ENCODE measurements around the gene BCAS4. TPM values are rescaled to one million over a fixed set of nuclear protein-coding genes. Genes with fewer than 3 reads are reported as not detected.
A peak's percentile ranks its signal among the peaks of the same experiment; 100 is the strongest.

Gene BCAS4
- total RNA-seq, 1 experiment from 2014 or later: 13.5 TPM

- no peaks in the 10 kb centered on the region for H3K36me3 Mint-ChIP-seq (ENCODE audit: insufficient read depth, unreplicated experiment)
- no TSS peak for BruUV-seq (replicated peaks)
- CTCF ChIA-PET: no interaction called here
- no peak overlapping the region for H3K27ac Mint-ChIP-seq (ENCODE audit: unreplicated experiment)
- H3K4me1 Mint-ChIP-seq (ENCODE audit: low read depth, unreplicated experiment): peaks cover 20% of the 10 kb centered on the region
- no peaks in the 10 kb centered on the region for H3K9me3 Mint-ChIP-seq (ENCODE audit: low read depth, unreplicated experiment)
- no peak for TF ChIP-seq CTCF (IDR thresholded peaks at IDR 0.05; ENCODE audit: unreplicated experiment)
- H3K4me3 Mint-ChIP-seq (ENCODE audit: low read depth, unreplicated experiment): no peak overlapping the region
- intact Hi-C loops (cut with micrococcal nuclease; ENCODE audit: unreplicated experiment): no loop called here
- H3K27me3 Mint-ChIP-seq (ENCODE audit: unreplicated experiment): no peaks in the 10 kb centered on the region
- no peak for DNase-seq
Measured at GRCh38 chr20:50843331-50844276, 48.7 kb downstream of the BCAS4 start.

GRCh38 chr20:50844430-50845100, 49.7 kb downstream of the BCAS4 start:
- no peaks in the 10 kb centered on the region for H3K9me3 Mint-ChIP-seq (ENCODE audit: low read depth, unreplicated experiment)
- no peaks in the 10 kb centered on the region for H3K27me3 Mint-ChIP-seq (ENCODE audit: unreplicated experiment)
- intact Hi-C loops (cut with micrococcal nuclease; ENCODE audit: unreplicated experiment): no loop called here
- TF ChIP-seq CTCF (IDR thresholded peaks at IDR 0.05; ENCODE audit: unreplicated experiment): no peak
- H3K36me3 Mint-ChIP-seq (ENCODE audit: insufficient read depth, unreplicated experiment): no peaks in the 10 kb centered on the region
- H3K4me3 Mint-ChIP-seq (ENCODE audit: low read depth, unreplicated experiment): no peak overlapping the region
- CTCF ChIA-PET: interaction anchor here (0.6 kb wide), 1 partner anchor 28 kb away, joined by 3 read pairs; no protein-coding TSS in a partner anchor
- peak; percentile 91 for DNase-seq
- peak overlapping the region; percentile 32 for H3K27ac Mint-ChIP-seq (ENCODE audit: unreplicated experiment)
- no TSS peak for BruUV-seq (replicated peaks)
- peaks cover 29% of the 10 kb centered on the region for H3K4me1 Mint-ChIP-seq (ENCODE audit: low read depth, unreplicated experiment)

GRCh38 chr20:50845566-50846215, 50.8 kb downstream of the BCAS4 start:
- CTCF ChIA-PET: no interaction called here
- no peak for TF ChIP-seq CTCF (IDR thresholded peaks at IDR 0.05; ENCODE audit: unreplicated experiment)
- H3K4me1 Mint-ChIP-seq (ENCODE audit: low read depth, unreplicated experiment): peaks cover 29% of the 10 kb centered on the region
- H3K27ac Mint-ChIP-seq (ENCODE audit: unreplicated experiment): peak overlapping the region; percentile 32
- H3K4me3 Mint-ChIP-seq (ENCODE audit: low read depth, unreplicated experiment): no peak overlapping the region
- H3K27me3 Mint-ChIP-seq (ENCODE audit: unreplicated experiment): no peaks in the 10 kb centered on the region
- no peak for DNase-seq
- H3K9me3 Mint-ChIP-seq (ENCODE audit: low read depth, unreplicated experiment): no peaks in the 10 kb centered on the region
- intact Hi-C loops (cut with micrococcal nuclease; ENCODE audit: unreplicated experiment): no loop called here
- H3K36me3 Mint-ChIP-seq (ENCODE audit: insufficient read depth, unreplicated experiment): no peaks in the 10 kb centered on the region
- no TSS peak for BruUV-seq (replicated peaks)

- CTCF ChIA-PET: interaction anchor here (1.1 kb wide), 1 partner anchor 47 kb away, joined by 4 read pairs; no protein-coding TSS in a partner anchor
- peaks cover 29% of the 10 kb centered on the region for H3K4me1 Mint-ChIP-seq (ENCODE audit: low read depth, unreplicated experiment)
- no peaks in the 10 kb centered on the region for H3K9me3 Mint-ChIP-seq (ENCODE audit: low read depth, unreplicated experiment)
- DNase-seq: no peak
- TF ChIP-seq CTCF (IDR thresholded peaks at IDR 0.05; ENCODE audit: unreplicated experiment): no peak
- intact Hi-C loops (cut with micrococcal nuclease; ENCODE audit: unreplicated experiment): no loop called here
- no peak overlapping the region for H3K4me3 Mint-ChIP-seq (ENCODE audit: low read depth, unreplicated experiment)
- no peaks in the 10 kb centered on the region for H3K36me3 Mint-ChIP-seq (ENCODE audit: insufficient read depth, unreplicated experiment)
- no peak overlapping the region for H3K27ac Mint-ChIP-seq (ENCODE audit: unreplicated experiment)
- BruUV-seq (replicated peaks): no TSS peak
- no peaks in the 10 kb centered on the region for H3K27me3 Mint-ChIP-seq (ENCODE audit: unreplicated experiment)
Measured at GRCh38 chr20:50848341-50848808, 53.5 kb downstream of the BCAS4 start.

Measured in Calu3 (cell line).